ENCODE measurements around the gene MCC. TPM values are rescaled to one million over a fixed set of nuclear protein-coding genes. Genes with fewer than 3 reads are reported as not detected.

MCC gene
- total RNA-seq, 1 experiment from 2014 or later, result 23.5 TPM

DNA sequence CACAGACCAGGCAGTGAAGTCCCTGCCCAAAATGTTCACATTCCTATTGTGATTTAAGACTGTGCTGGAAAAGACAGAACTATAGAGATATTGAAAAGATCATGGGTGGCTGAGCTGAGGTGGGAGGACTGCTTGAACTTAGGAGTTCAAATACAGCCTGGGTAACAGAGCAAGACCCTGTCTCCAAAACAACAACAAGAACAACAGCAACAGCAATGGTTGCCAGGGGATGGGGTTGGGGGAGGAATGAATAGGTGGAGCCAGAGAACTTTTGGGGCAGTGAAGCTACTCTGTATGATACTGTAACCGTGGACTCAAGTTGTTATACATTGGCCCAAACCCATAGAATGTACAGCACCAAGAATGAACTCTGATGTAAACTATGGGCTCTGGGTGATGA is 423.4 kb downstream of the MCC start:
- H3K36me3 Mint-ChIP-seq, result peaks cover 35% of the 10 kb centered on the region
- no peak for ATAC-seq
- H3K4me3 Mint-ChIP-seq, result no peak overlapping the region
- H3K27ac Mint-ChIP-seq, result no peak overlapping the region
- no peaks in the 10 kb centered on the region; the same call in 1 of the 2 replicates for H3K27me3 Mint-ChIP-seq (ENCODE audit: low read depth)
- POLR2A ChIA-PET, result no interaction called here
- H3K9me3 Mint-ChIP-seq, result no peaks in the 10 kb centered on the region
- CTCF ChIA-PET, result interaction anchor here (1.8 kb wide), 1 partner anchor 24 kb away, joined by 3 read pairs; no protein-coding TSS in a partner anchor
- no peak for TF ChIP-seq ZNF671 (CRISPR knock-in tag; IDR thresholded peaks at IDR 0.05)
- TF ChIP-seq, protein P1, sequence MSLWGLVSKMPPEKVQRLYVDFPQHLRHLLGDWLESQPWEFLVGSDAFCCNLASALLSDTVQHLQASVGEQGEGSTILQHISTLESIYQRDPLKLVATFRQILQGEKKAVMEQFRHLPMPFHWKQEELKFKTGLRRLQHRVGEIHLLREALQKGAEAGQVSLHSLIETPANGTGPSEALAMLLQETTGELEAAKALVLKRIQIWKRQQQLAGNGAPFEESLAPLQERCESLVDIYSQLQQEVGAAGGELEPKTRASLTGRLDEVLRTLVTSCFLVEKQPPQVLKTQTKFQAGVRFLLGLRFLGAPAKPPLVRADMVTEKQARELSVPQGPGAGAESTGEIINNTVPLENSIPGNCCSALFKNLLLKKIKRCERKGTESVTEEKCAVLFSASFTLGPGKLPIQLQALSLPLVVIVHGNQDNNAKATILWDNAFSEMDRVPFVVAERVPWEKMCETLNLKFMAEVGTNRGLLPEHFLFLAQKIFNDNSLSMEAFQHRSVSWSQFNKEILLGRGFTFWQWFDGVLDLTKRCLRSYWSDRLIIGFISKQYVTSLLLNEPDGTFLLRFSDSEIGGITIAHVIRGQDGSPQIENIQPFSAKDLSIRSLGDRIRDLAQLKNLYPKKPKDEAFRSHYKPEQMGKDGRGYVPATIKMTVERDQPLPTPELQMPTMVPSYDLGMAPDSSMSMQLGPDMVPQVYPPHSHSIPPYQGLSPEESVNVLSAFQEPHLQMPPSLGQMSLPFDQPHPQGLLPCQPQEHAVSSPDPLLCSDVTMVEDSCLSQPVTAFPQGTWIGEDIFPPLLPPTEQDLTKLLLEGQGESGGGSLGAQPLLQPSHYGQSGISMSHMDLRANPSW (CRISPR knock-in tag; conservative IDR thresholded peaks at IDR 0.05; ENCODE audit: low read depth), result no peak
- TF ChIP-seq, protein P2, sequence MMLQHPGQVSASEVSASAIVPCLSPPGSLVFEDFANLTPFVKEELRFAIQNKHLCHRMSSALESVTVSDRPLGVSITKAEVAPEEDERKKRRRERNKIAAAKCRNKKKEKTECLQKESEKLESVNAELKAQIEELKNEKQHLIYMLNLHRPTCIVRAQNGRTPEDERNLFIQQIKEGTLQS (CRISPR knock-in tag; conservative IDR thresholded peaks at IDR 0.05), result no peak
- TF ChIP-seq MXD4 (CRISPR knock-in tag; IDR thresholded peaks at IDR 0.05; ENCODE audit: borderline replicate concordance), result no peak
- TF ChIP-seq GTF2I (CRISPR knock-in tag; conservative IDR thresholded peaks at IDR 0.05), result no peak
- no peak for TF ChIP-seq SMAD3 (CRISPR knock-in tag; IDR thresholded peaks at IDR 0.05; ENCODE audit: borderline replicate concordance)
- TF ChIP-seq ZNF219 (CRISPR knock-in tag; IDR thresholded peaks at IDR 0.05; ENCODE audit: borderline replicate concordance), result no peak
- TF ChIP-seq NR1H2 (CRISPR knock-in tag; IDR thresholded peaks at IDR 0.05), result no peak
- TF ChIP-seq, protein P3, sequence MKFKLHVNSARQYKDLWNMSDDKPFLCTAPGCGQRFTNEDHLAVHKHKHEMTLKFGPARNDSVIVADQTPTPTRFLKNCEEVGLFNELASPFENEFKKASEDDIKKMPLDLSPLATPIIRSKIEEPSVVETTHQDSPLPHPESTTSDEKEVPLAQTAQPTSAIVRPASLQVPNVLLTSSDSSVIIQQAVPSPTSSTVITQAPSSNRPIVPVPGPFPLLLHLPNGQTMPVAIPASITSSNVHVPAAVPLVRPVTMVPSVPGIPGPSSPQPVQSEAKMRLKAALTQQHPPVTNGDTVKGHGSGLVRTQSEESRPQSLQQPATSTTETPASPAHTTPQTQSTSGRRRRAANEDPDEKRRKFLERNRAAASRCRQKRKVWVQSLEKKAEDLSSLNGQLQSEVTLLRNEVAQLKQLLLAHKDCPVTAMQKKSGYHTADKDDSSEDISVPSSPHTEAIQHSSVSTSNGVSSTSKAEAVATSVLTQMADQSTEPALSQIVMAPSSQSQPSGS (CRISPR knock-in tag; IDR thresholded peaks at IDR 0.05; ENCODE audit: borderline replicate concordance, low read depth), result no peak
- TF ChIP-seq ZNF138 (CRISPR knock-in tag; conservative IDR thresholded peaks at IDR 0.05), result no peak
- TF ChIP-seq, protein P4, sequence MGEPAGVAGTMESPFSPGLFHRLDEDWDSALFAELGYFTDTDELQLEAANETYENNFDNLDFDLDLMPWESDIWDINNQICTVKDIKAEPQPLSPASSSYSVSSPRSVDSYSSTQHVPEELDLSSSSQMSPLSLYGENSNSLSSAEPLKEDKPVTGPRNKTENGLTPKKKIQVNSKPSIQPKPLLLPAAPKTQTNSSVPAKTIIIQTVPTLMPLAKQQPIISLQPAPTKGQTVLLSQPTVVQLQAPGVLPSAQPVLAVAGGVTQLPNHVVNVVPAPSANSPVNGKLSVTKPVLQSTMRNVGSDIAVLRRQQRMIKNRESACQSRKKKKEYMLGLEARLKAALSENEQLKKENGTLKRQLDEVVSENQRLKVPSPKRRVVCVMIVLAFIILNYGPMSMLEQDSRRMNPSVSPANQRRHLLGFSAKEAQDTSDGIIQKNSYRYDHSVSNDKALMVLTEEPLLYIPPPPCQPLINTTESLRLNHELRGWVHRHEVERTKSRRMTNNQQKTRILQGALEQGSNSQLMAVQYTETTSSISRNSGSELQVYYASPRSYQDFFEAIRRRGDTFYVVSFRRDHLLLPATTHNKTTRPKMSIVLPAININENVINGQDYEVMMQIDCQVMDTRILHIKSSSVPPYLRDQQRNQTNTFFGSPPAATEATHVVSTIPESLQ (CRISPR knock-in tag; IDR thresholded peaks at IDR 0.05), result no peak
- TF ChIP-seq, protein P5, sequence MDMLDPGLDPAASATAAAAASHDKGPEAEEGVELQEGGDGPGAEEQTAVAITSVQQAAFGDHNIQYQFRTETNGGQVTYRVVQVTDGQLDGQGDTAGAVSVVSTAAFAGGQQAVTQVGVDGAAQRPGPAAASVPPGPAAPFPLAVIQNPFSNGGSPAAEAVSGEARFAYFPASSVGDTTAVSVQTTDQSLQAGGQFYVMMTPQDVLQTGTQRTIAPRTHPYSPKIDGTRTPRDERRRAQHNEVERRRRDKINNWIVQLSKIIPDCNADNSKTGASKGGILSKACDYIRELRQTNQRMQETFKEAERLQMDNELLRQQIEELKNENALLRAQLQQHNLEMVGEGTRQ (CRISPR knock-in tag; IDR thresholded peaks at IDR 0.05), result no peak
- TF ChIP-seq, protein P6, sequence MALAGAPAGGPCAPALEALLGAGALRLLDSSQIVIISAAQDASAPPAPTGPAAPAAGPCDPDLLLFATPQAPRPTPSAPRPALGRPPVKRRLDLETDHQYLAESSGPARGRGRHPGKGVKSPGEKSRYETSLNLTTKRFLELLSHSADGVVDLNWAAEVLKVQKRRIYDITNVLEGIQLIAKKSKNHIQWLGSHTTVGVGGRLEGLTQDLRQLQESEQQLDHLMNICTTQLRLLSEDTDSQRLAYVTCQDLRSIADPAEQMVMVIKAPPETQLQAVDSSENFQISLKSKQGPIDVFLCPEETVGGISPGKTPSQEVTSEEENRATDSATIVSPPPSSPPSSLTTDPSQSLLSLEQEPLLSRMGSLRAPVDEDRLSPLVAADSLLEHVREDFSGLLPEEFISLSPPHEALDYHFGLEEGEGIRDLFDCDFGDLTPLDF (CRISPR knock-in tag; IDR thresholded peaks at IDR 0.05), result no peak
- no peak for TF ChIP-seq JUN (CRISPR knock-in tag; IDR thresholded peaks at IDR 0.05)
- peaks cover 21% of the 10 kb centered on the region for H3K4me1 Mint-ChIP-seq
- DNase-seq (ENCODE audit: low spot score), result no peak

DNA sequence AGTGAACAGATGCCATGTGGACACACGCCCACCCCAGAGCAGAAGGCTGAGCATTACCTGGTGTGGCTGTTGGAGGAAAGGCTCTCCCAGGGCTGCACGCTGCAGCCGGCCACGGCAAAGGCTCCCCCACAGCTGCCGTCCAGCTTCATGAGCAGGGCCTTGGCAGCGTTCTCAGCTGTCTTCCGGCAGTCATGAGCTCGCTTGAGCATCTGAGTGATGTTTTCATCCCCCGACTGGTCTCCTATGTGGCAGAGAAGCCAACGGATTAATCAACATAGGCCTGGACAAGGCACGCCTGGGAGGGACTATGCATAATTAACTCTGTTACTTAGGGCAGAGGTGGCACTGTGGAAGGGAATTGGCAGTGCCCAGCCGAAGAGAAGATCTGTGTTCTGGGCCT is 424.3 kb downstream of the MCC start:
- ATAC-seq, result no peak
- TF ChIP-seq, protein P7, sequence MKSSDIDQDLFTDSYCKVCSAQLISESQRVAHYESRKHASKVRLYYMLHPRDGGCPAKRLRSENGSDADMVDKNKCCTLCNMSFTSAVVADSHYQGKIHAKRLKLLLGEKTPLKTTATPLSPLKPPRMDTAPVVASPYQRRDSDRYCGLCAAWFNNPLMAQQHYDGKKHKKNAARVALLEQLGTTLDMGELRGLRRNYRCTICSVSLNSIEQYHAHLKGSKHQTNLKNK (CRISPR knock-in tag; IDR thresholded peaks at IDR 0.05), result no peak
- TF ChIP-seq ZNF396 (CRISPR knock-in tag; IDR thresholded peaks at IDR 0.05; ENCODE audit: borderline replicate concordance) (no peak), ZBTB21 (CRISPR knock-in tag; IDR thresholded peaks at IDR 0.05; ENCODE audit: borderline replicate concordance) (no peak)
- TF ChIP-seq, protein P8, sequence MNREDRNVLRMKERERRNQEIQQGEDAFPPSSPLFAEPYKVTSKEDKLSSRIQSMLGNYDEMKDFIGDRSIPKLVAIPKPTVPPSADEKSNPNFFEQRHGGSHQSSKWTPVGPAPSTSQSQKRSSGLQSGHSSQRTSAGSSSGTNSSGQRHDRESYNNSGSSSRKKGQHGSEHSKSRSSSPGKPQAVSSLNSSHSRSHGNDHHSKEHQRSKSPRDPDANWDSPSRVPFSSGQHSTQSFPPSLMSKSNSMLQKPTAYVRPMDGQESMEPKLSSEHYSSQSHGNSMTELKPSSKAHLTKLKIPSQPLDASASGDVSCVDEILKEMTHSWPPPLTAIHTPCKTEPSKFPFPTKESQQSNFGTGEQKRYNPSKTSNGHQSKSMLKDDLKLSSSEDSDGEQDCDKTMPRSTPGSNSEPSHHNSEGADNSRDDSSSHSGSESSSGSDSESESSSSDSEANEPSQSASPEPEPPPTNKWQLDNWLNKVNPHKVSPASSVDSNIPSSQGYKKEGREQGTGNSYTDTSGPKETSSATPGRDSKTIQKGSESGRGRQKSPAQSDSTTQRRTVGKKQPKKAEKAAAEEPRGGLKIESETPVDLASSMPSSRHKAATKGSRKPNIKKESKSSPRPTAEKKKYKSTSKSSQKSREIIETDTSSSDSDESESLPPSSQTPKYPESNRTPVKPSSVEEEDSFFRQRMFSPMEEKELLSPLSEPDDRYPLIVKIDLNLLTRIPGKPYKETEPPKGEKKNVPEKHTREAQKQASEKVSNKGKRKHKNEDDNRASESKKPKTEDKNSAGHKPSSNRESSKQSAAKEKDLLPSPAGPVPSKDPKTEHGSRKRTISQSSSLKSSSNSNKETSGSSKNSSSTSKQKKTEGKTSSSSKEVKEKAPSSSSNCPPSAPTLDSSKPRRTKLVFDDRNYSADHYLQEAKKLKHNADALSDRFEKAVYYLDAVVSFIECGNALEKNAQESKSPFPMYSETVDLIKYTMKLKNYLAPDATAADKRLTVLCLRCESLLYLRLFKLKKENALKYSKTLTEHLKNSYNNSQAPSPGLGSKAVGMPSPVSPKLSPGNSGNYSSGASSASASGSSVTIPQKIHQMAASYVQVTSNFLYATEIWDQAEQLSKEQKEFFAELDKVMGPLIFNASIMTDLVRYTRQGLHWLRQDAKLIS (CRISPR knock-in tag; IDR thresholded peaks at IDR 0.05; ENCODE audit: borderline replicate concordance), result no peak
- TF ChIP-seq, protein P9, sequence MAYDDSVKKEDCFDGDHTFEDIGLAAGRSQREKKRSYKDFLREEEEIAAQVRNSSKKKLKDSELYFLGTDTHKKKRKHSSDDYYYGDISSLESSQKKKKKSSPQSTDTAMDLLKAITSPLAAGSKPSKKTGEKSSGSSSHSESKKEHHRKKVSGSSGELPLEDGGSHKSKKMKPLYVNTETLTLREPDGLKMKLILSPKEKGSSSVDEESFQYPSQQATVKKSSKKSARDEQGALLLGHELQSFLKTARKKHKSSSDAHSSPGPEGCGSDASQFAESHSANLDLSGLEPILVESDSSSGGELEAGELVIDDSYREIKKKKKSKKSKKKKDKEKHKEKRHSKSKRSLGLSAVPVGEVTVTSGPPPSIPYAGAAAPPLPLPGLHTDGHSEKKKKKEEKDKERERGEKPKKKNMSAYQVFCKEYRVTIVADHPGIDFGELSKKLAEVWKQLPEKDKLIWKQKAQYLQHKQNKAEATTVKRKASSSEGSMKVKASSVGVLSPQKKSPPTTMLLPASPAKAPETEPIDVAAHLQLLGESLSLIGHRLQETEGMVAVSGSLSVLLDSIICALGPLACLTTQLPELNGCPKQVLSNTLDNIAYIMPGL (CRISPR knock-in tag; IDR thresholded peaks at IDR 0.05), result no peak

More for the DNA sequence above, 424.3 kb downstream of the MCC start:
- Mint-ChIP-seq H3K4me3 (no peak overlapping the region), H3K36me3 (peaks cover 34% of the 10 kb centered on the region), H3K27ac (0 out of 2 replicates have a peak overlapping the region, but pooled peaks have one; percentile 24), H3K27me3 (ENCODE audit: low read depth) (no peaks in the 10 kb centered on the region; the same call in 1 of the 2 replicates), H3K4me1 (peaks cover 15% of the 10 kb centered on the region), H3K9me3 (no peaks in the 10 kb centered on the region)
- DNase-seq (ENCODE audit: low spot score), result no peak
- ChIA-PET CTCF (interaction anchor here (1.8 kb wide), 1 partner anchor 25 kb away, joined by 3 read pairs; no protein-coding TSS in a partner anchor), POLR2A (no interaction called here)
